Tibial nerve (tissue), 4 donors: ENCODE results near the gene ICOS.

Experiments used
- EP300 ChIP-seq, 2 donors: sonication (generic); formaldehyde crosslinking; IDR thresholded peaks; one replicate each; pipeline ENCODE4 v1.6.1; 2017; ENCODE audit warnings: antibody characterized with exemption in 2 of 2, mild to moderate bottlenecking in 1 of 2
- POLR2A ChIP-seq, 2 donors: fragments of 450-650 bp; IDR thresholded peaks; one replicate each; pipeline ENCODE4 v1.6.1; 2017; ENCODE audit warnings: antibody characterized with exemption in 2 of 2, mild to moderate bottlenecking in 2 of 2, moderate library complexity in 2 of 2
- TF ChIP-seq, protein P1 (sequence below), 5 experiments: fragments of 200-600 bp in 3 of 5; fragments of 450-650 bp in 2 of 5; sonication (generic) in 3 of 5; IDR thresholded peaks; one replicate each; pipeline ENCODE4 v1.5.1; 2016 to 2019; ENCODE audit warnings: antibody characterized with exemption in 5 of 5, mild to moderate bottlenecking in 3 of 5, moderate library complexity in 2 of 5

DNA sequence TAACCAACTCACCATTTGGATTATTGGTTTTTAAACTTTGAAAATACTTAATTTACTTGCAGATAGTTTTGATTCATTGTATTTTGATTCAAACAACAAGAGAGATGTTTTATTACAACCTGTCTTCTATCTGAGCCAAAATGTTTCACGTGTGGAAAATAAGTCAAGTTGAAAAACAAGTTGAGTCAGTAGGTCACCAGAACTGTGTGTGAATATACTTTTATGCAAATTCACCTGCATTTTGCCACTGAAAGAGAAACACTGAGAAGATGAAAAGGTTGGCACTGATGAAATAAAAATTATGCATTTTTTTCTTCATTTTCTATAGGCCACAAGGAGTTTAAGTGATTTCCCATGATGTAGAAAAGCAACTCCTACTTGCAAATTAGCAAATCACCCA, 68.3 kb downstream of the ICOS start:
- no peak for TF ChIP-seq POLR2A (IDR thresholded peaks at IDR 0.05)
- TF ChIP-seq, protein P1, sequence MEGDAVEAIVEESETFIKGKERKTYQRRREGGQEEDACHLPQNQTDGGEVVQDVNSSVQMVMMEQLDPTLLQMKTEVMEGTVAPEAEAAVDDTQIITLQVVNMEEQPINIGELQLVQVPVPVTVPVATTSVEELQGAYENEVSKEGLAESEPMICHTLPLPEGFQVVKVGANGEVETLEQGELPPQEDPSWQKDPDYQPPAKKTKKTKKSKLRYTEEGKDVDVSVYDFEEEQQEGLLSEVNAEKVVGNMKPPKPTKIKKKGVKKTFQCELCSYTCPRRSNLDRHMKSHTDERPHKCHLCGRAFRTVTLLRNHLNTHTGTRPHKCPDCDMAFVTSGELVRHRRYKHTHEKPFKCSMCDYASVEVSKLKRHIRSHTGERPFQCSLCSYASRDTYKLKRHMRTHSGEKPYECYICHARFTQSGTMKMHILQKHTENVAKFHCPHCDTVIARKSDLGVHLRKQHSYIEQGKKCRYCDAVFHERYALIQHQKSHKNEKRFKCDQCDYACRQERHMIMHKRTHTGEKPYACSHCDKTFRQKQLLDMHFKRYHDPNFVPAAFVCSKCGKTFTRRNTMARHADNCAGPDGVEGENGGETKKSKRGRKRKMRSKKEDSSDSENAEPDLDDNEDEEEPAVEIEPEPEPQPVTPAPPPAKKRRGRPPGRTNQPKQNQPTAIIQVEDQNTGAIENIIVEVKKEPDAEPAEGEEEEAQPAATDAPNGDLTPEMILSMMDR (IDR thresholded peaks at IDR 0.05), result no peak
- TF ChIP-seq EP300 (IDR thresholded peaks at IDR 0.05), result no peak
